CD4-positive, alpha-beta memory T cell (primary cell): ENCODE data around the gene MXRA7. TPM values are rescaled to one million over a fixed set of nuclear protein-coding genes. Genes with fewer than 3 reads are reported as not detected.

ENCODE experiments used
- CTCF ChIA-PET: fragments of 350-600 bp; sonication (Branson Sonifier 250); formaldehyde crosslinking; loops from one replicate; lab custom pipeline; 2021; ENCODE audit warnings: inconsistent platforms; ENCODE audit not compliant: partially characterized antibody; lab: Charles Lee
- POLR2A ChIA-PET: fragments of 350-600 bp; sonication (Branson Sonifier 250); formaldehyde crosslinking; loops from one replicate; lab custom pipeline; 2021; ENCODE audit not compliant: partially characterized antibody; lab: Charles Lee
- DNase-seq, 5 donors: peaks; one replicate each; pipeline versions ENCODE4 v3.0.0 to v3.0.0-alpha.2; 2020 to 2022; ENCODE audit warnings: mixed read lengths in 1 of 5
- H3K27ac ChIP-seq: one replicate; pipeline ENCODE4 v1.7.0; 2013; ENCODE audit warnings: low read depth, low read length
- H3K27me3 ChIP-seq: 2 replicates; pipeline ENCODE4 v1.7.0; 2013; ENCODE audit warnings: mild to moderate bottlenecking, low read length, moderate library complexity; ENCODE audit not compliant: insufficient read depth
- H3K36me3 ChIP-seq: 2 replicates; pipeline ENCODE4 v1.7.0; 2013; ENCODE audit warnings: mild to moderate bottlenecking, low read length, moderate library complexity; ENCODE audit not compliant: insufficient read depth
- H3K4me1 ChIP-seq: 2 replicates; pipeline ENCODE4 v1.7.0; 2013; ENCODE audit warnings: mild to moderate bottlenecking, low read length, moderate library complexity; ENCODE audit not compliant: insufficient read depth
- H3K4me3 ChIP-seq, 2 donors: one replicate each; pipeline ENCODE4 v1.7.0; 2013; ENCODE audit warnings: low read length in 2 of 2, mild to moderate bottlenecking in 1 of 2
- H3K9me3 ChIP-seq, 2 donors: one replicate each; pipeline ENCODE4 v1.7.0; 2013; ENCODE audit warnings: low read length in 2 of 2, control low read depth in 1 of 2; ENCODE audit not compliant: control insufficient read depth in 1 of 2
- H3K27ac Mint-ChIP-seq, 7 donors: one replicate each; pipeline ENCODE4 v1.8.0; 2020 to 2021; ENCODE audit warnings: mixed read lengths in 7 of 7, mild to moderate bottlenecking in 6 of 7, inconsistent platforms in 3 of 7, moderate library complexity in 3 of 7
- H3K27me3 Mint-ChIP-seq, 2 donors: one replicate each; pipeline ENCODE4 v1.8.0; 2020 to 2021; ENCODE audit warnings: mixed read lengths in 2 of 2
- H3K36me3 Mint-ChIP-seq, 2 donors: one replicate each; pipeline ENCODE4 v1.8.0; 2020 to 2021; ENCODE audit warnings: mixed read lengths in 2 of 2, inconsistent platforms in 1 of 2, mild to moderate bottlenecking in 1 of 2
- H3K4me1 Mint-ChIP-seq, 4 donors: one replicate each; pipeline ENCODE4 v1.8.0; 2020 to 2021; ENCODE audit warnings: mixed read lengths in 4 of 4, mild to moderate bottlenecking in 1 of 4
- H3K4me3 Mint-ChIP-seq, 8 donors: one replicate each; pipeline ENCODE4 v1.8.0; 2020 to 2021; ENCODE audit warnings: mixed read lengths in 8 of 8, mild to moderate bottlenecking in 7 of 8, moderate library complexity in 6 of 8, inconsistent platforms in 3 of 8
- H3K9me3 Mint-ChIP-seq, 8 donors: one replicate each; pipeline ENCODE4 v1.8.0; 2020 to 2021; ENCODE audit warnings: mixed read lengths in 8 of 8, mild to moderate bottlenecking in 5 of 8, inconsistent platforms in 3 of 8, moderate library complexity in 1 of 8
- intact Hi-C: fragments of 100-400 bp; cut with micrococcal nuclease; formaldehyde crosslinking; loops from one replicate; pipeline ENCODE4 v1.15.1; 2023
- polyA plus RNA-seq, 2 donors: library from polyadenylated mRNA; unstranded; fragments of 300-500 nt; fragmentation: Illumina TruSeq; gene quantifications; one replicate each; pipeline ENCODE4 v1.2.3, GENCODE V29; 2021
- total RNA-seq, 2 experiments: library from RNA; stranded (reverse); gene quantifications; one replicate each; pipeline ENCODE4 v1.2.3, GENCODE V29; 2021

The MXRA7 gene
- total and polyA plus RNA-seq, 4 experiments from 2014 or later, result 5.3 to 15.0 (median 7.7) TPM

GRCh38 chr17:76670718-76671122 lies 40.0 kb downstream of the MXRA7 start:
- Mint-ChIP-seq H3K4me1 (peaks cover 22 to 32% (median 29%) of the 10 kb centered on the region in 4 donors), H3K36me3 (peaks cover 0 to 7% of the 10 kb centered on the region in 2 donors), H3K27me3 (no peaks in the 10 kb centered on the region), H3K9me3 (no peaks in the 10 kb centered on the region), H3K4me3 (peak overlapping the region; percentile 58 to 97 (median 92)), H3K27ac (peak overlapping the region; percentile 91 to 98 (median 97))
- Histone ChIP-seq H3K9me3 (no peaks in the 10 kb centered on the region), H3K4me3 (peak overlapping the region in 1 of 2 donors; percentile 42), H3K27me3 (no peaks in the 10 kb centered on the region), H3K36me3 (no peaks in the 10 kb centered on the region), H3K4me1 (peaks cover 34% of the 10 kb centered on the region), H3K27ac (peak overlapping the region; percentile 70)
- DNase-seq, result no peak
- intact Hi-C loops, result loop anchor here (5.0 to 10.0 kb wide), 3 partner anchors 48 to 216 kb away; partner anchors contain the start of genes JMJD6, METTL23 and UBE2O
- POLR2A ChIA-PET, result interaction anchor here (0.5 to 4.1 kb wide), 25 partner anchors 10 to 692 kb away, joined by 3 to 86 read pairs (median 4); partner anchors contain the start of genes ACOX1, JMJD6, METTL23 and MXRA7
- CTCF ChIA-PET, result interaction anchor here (0.8 to 3.3 kb wide), 6 partner anchors 11 to 113 kb away, joined by 3 to 29 read pairs (median 6); no protein-coding TSS in a partner anchor

- intact Hi-C loops, result loop anchor here (5.0 to 10.0 kb wide), 3 partner anchors 48 to 215 kb away; partner anchors contain the start of genes JMJD6, METTL23 and UBE2O
- H3K9me3 Mint-ChIP-seq, result no peaks in the 10 kb centered on the region
- Histone ChIP-seq H3K36me3 (no peaks in the 10 kb centered on the region), H3K4me1 (peaks cover 34% of the 10 kb centered on the region), H3K4me3 (no peak overlapping the region), H3K9me3 (no peaks in the 10 kb centered on the region), H3K27ac (no peak overlapping the region), H3K27me3 (no peaks in the 10 kb centered on the region)
- peak overlapping the region; percentile 91 to 98 (median 97) for H3K27ac Mint-ChIP-seq
- peak in 2 of 5 donors; percentile 33 to 43 for DNase-seq
- H3K27me3 Mint-ChIP-seq, result no peaks in the 10 kb centered on the region
- H3K4me1 Mint-ChIP-seq, result peaks cover 22 to 32% (median 29%) of the 10 kb centered on the region in 4 donors
- ChIA-PET CTCF (interaction anchor here (3.3 kb wide), 1 partner anchor 11 kb away, joined by 29 read pairs; no protein-coding TSS in a partner anchor), POLR2A (interaction anchor here (1.4 to 4.1 kb wide), 6 partner anchors 9 to 112 kb away, joined by 3 to 86 read pairs (median 22); partner anchors contain the start of gene ST6GALNAC1)
- peaks cover 0 to 7% of the 10 kb centered on the region in 2 donors for H3K36me3 Mint-ChIP-seq
- peak overlapping the region in 6 of 8 donors; percentile 87 to 97 (median 92) for H3K4me3 Mint-ChIP-seq
These were observed 40.6 kb downstream of the MXRA7 start for GRCh38 chr17:76670020-76670717.

- intact Hi-C loops, result no loop called here
- no peaks in the 10 kb centered on the region for H3K9me3 Mint-ChIP-seq
- H3K4me3 Mint-ChIP-seq, result no peak overlapping the region
- H3K4me3 ChIP-seq, result no peak overlapping the region
- no peak overlapping the region for H3K27ac ChIP-seq
- H3K36me3 Mint-ChIP-seq, result peaks cover 0 to 7% of the 10 kb centered on the region in 2 donors
- H3K4me1 ChIP-seq, result peaks cover 27% of the 10 kb centered on the region
- H3K4me1 Mint-ChIP-seq, result peaks cover 22 to 32% (median 29%) of the 10 kb centered on the region in 4 donors
- H3K9me3 ChIP-seq, result no peaks in the 10 kb centered on the region
- no peaks in the 10 kb centered on the region for H3K27me3 ChIP-seq
- no peak overlapping the region for H3K27ac Mint-ChIP-seq
- no peak for DNase-seq
- ChIA-PET CTCF (interaction anchor here (1.4 to 2.0 kb wide), 3 partner anchors 9 to 44 kb away, joined by 3 to 6 read pairs (median 6); no protein-coding TSS in a partner anchor), POLR2A (interaction anchor here (1.0 kb wide), 1 partner anchor 10 kb away, joined by 3 read pairs; no protein-coding TSS in a partner anchor)
- peaks cover 0 to 3% of the 10 kb centered on the region in 2 donors for H3K27me3 Mint-ChIP-seq
- no peaks in the 10 kb centered on the region for H3K36me3 ChIP-seq
These were observed 42.8 kb downstream of the MXRA7 start for GRCh38 chr17:76667786-76668453.

GRCh38 chr17:76667491-76667755 lies 43.3 kb downstream of the MXRA7 start:
- CTCF ChIA-PET, result interaction anchor here (1.4 to 2.0 kb wide), 3 partner anchors 10 to 43 kb away, joined by 3 to 6 read pairs (median 6); no protein-coding TSS in a partner anchor
- Histone ChIP-seq H3K4me3 (no peak overlapping the region), H3K4me1 (peaks cover 22% of the 10 kb centered on the region), H3K9me3 (no peaks in the 10 kb centered on the region), H3K27me3 (no peaks in the 10 kb centered on the region), H3K27ac (no peak overlapping the region), H3K36me3 (no peaks in the 10 kb centered on the region)
- Mint-ChIP-seq H3K4me1 (peaks cover 19 to 28% (median 25%) of the 10 kb centered on the region in 4 donors), H3K27ac (peak overlapping the region in 1 of 7 donors; percentile 75), H3K9me3 (no peaks in the 10 kb centered on the region), H3K4me3 (no peak overlapping the region), H3K27me3 (peaks cover 0 to 3% of the 10 kb centered on the region in 2 donors), H3K36me3 (peaks cover 0 to 7% of the 10 kb centered on the region in 2 donors)
- DNase-seq, result no peak
- intact Hi-C loops, result no loop called here
- POLR2A ChIA-PET, result no interaction called here

DNA sequence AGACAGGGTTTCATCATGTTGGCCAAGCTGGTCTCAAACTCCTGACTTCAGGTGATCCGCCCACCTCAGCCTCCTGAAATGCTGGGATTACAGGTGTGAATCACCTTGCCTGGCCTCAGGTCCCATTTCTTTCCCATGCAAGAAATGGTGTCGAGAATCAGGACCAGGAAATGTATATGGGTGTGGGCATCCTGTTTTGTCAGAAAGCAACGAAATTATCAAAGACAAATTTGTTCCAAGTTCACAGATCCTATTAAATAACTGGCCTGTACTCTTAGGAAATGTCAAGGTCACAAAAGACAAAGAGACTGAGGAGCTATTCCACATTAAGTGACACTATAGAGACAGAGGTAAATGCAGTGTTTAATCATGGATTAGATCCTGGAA lies 50.1 kb downstream of the MXRA7 start:
- intact Hi-C loops, result no loop called here
- ChIA-PET CTCF (interaction anchor here (0.6 to 2.3 kb wide), 4 partner anchors 16 to 75 kb away, joined by 3 to 13 read pairs (median 4); no protein-coding TSS in a partner anchor), POLR2A (interaction anchor here (0.7 to 7.0 kb wide), 9 partner anchors 10 to 165 kb away, joined by 3 to 86 read pairs (median 4); partner anchors contain the start of gene ST6GALNAC1)
- Mint-ChIP-seq H3K27me3 (peaks cover 0 to 3% of the 10 kb centered on the region in 2 donors), H3K4me3 (peak overlapping the region; percentile 63 to 88 (median 77)), H3K36me3 (no peaks in the 10 kb centered on the region), H3K9me3 (no peaks in the 10 kb centered on the region), H3K4me1 (peaks cover 30 to 44% (median 37%) of the 10 kb centered on the region in 4 donors), H3K27ac (peak overlapping the region; percentile 83 to 96 (median 92))
- Histone ChIP-seq H3K27ac (no peak overlapping the region), H3K36me3 (no peaks in the 10 kb centered on the region), H3K4me1 (peaks cover 46% of the 10 kb centered on the region), H3K9me3 (no peaks in the 10 kb centered on the region), H3K27me3 (no peaks in the 10 kb centered on the region), H3K4me3 (peak overlapping the region in 1 of 2 donors; percentile 15)
- no peak for DNase-seq

DNA sequence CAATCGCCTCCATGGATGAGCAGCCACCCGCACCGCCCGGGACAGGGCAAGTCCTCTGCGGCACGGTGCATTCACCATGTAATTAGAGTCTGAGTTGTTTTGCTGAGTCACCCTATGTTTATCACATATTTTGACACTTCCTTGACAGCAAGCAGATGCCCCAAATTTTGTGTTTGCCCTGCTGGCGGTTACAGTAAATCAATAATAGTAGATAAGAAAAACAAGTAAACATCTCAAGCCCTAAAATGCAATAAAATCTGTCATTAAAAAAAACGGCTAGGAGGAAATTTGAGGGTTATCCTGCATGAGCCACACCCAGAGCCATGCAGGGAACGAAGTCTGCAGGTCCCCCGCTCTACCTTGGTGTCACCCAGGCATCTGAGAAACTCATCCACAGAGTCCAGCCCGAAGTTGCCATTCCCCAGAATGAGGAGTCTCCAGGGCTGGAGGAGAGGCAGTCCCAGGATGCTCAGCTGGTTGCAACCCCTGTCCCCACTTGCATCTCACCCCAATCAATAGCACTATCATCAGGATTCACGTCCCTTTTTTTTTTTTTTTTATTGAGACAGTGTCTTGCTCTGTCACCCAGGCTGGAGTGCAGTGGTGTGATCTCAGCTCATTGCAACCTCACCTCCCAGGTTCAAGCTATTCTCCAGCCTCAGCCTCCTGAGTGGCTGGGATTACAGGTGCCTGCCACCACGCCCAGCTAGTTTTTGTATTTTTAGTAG lies 50.7 kb downstream of the MXRA7 start:
- Mint-ChIP-seq H3K4me3 (peak overlapping the region; percentile 63 to 88 (median 77)), H3K27ac (peak overlapping the region; percentile 83 to 96 (median 92)), H3K9me3 (no peaks in the 10 kb centered on the region), H3K36me3 (no peaks in the 10 kb centered on the region), H3K4me1 (peaks cover 30 to 44% (median 37%) of the 10 kb centered on the region in 4 donors), H3K27me3 (peaks cover 0 to 3% of the 10 kb centered on the region in 2 donors)
- Histone ChIP-seq H3K9me3 (no peaks in the 10 kb centered on the region), H3K27ac (peak overlapping the region; percentile 35), H3K36me3 (no peaks in the 10 kb centered on the region), H3K27me3 (no peaks in the 10 kb centered on the region), H3K4me1 (peaks cover 46% of the 10 kb centered on the region), H3K4me3 (peak overlapping the region in 1 of 2 donors; percentile 15)
- intact Hi-C loops, result no loop called here
- POLR2A ChIA-PET, result interaction anchor here (0.7 to 7.0 kb wide), 9 partner anchors 11 to 165 kb away, joined by 3 to 86 read pairs (median 4); partner anchors contain the start of gene ST6GALNAC1
- CTCF ChIA-PET, result interaction anchor here (0.6 to 2.3 kb wide), 4 partner anchors 17 to 75 kb away, joined by 3 to 13 read pairs (median 4); no protein-coding TSS in a partner anchor
- peak in 4 of 5 donors; percentile 39 to 54 (median 49) for DNase-seq
